ENCODE results near the gene PRCC. TPM values are rescaled to one million over a fixed set of nuclear protein-coding genes. Genes with fewer than 3 reads are reported as not detected.

Gene PRCC
- total RNA-seq, 1 experiment from 2014 or later = 40.3 TPM

- peak; percentile 78 for DNase-seq (ENCODE audit: low spot score)
Observed at GRCh38 chr1:156796340-156797097, 29.2 kb downstream of the PRCC start.

- DNase-seq (ENCODE audit: low spot score) = peak; percentile 80
Observed at GRCh38 chr1:156797212-156797871, 30.0 kb downstream of the PRCC start.

GRCh38 chr1:156801409-156802121, 34.2 kb downstream of the PRCC start:
- DNase-seq (ENCODE audit: low spot score) = no peak

GRCh38 chr1:156802421-156802935, 35.1 kb downstream of the PRCC start:
- no peak for DNase-seq (ENCODE audit: low spot score)

GRCh38 chr1:156803086-156803851, 35.9 kb downstream of the PRCC start:
- DNase-seq (ENCODE audit: low spot score) = no peak

DNA sequence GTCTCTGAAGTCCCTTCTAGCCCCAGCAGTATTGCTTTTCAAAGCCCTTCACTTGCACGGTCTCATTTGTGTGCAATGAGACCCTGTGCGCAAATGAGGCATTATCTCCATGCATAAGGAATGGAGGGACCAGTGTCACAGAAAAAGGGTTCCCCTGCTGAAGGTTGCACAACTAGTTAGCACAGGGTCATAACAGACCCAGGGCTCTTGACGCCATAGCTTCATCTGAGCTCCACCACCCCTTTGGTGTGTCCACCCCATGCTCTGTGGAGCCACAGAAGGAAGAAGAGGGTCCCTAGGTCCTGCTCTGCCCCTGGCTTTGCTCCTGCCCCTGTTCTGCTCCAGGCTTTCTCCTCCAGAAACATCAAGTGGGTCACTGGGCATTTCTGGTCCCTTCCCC, 36.7 kb downstream of the PRCC start:
- no peak for DNase-seq (ENCODE audit: low spot score)

DNA sequence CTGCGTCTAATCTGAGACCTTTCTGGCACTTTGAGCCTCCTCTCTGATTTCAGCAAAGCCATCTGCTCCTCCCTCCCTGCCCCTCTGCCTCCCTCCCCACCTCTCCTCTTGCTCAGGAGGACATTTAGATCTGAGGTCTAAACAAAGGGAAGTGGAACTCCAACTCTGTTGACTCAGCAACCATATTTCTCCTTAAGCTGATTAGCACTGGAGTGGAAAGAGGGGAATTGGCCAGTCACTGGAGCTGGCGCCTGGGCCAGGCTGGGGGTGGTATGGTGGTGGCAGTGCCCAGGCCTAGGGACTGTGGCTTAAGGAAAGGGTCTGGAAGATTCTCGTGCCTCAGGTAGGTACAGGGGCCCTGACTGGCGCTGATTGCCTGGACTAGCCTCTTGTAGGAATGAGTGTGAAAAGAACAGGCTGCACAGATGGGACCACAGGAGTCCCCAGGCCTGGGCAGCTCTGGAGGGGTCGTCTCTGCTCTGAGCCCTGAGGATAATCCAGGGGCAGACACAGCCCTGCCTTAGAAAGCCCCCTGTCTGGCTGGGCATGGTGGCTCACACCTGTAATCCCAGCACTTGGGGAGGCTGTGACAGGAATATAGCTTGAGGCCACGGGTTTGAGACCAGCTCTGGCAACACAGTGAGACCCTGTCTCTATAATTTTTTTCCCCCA, 37.4 kb downstream of the PRCC start:
- peak; percentile 43 for DNase-seq (ENCODE audit: low spot score)

DNA sequence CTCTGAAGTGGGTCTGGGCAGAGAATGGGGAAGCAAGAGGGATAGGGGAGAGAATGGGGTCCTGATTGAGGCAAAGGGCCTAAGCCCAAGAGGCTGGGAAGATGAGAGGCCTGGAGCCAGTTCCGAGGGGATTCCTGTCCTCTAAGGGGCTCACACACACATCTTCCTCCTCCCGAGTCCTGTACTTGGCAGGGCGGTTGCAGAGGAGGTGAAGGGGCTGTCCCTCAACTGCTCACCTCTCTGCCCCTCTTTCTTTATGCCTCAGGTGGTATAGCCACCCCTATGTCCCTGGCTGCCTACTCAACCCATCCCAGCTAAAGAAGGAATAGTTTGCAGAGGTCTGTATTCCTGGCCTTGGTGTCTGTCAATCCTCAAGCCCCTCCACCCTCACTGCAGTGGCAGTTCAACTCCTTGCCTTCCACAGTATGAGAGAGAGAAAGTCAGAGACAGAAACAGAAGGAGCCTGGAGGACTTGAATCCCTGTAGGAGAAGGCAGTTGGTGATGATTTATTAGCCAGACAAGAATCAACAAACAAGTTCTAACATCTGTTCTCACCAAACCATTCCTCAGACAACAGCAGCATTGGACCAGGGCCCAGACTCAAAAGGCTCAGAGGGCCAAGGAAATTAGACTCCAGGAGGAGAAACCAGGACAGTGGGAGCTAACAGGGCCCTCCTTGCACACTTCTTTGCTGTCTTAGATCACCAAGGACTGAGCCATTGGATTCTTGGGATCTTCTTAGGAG, 38.6 kb downstream of the PRCC start:
- DNase-seq (ENCODE audit: low spot score) = peak; percentile 46

GRCh38 chr1:156806512-156807440, 39.4 kb downstream of the PRCC start:
- no peak for DNase-seq (ENCODE audit: low spot score)

GRCh38 chr1:156807627-156808026, 40.3 kb downstream of the PRCC start:
- no peak for DNase-seq (ENCODE audit: low spot score)

DNA sequence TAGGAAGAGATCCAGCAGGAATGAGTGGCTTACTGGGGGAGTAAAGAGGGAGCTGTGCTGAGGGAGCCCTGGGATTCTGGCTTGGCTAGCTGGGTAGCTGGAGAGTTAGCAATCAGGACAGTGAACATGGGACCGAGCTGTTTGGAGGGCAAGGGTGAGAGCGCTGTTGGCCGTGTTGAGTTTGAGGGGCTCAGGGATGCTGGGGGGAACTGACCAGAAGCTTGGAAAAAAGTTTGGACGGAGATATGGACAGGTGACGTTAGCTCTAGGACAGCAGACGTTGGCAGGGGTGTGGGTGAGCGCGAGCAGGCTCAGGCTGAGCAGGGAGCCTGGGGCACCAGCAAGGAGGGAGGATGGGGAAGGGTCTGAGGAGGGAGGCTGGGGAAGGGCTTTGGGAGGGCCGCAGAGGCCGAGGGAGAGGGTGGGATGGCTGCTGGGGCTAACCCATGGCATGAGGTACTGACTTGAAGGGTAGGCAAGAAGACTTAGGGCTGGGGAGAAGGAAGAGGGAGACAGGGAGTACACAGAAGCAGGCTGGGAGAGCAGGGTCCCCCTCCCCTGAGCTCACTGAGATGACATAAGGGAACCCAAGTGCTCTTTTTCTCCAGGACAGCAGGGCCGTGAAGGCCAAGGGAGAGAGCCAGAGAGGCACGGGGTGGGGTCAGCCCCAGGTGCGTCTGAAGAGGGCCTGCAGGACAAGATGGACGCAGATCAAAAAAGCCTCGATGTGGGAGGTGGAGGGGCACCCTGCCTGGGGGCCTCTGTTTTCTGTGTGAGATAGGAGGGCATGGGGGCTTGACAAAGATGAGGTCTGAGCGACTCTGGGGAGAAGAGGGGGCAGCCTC, 41.1 kb downstream of the PRCC start:
- no peak for DNase-seq (ENCODE audit: low spot score)

GRCh38 chr1:156809281-156809680, 41.9 kb downstream of the PRCC start:
- no peak for DNase-seq (ENCODE audit: low spot score)

GRCh38 chr1:156809711-156810366, 42.5 kb downstream of the PRCC start:
- DNase-seq (ENCODE audit: low spot score) = no peak

GRCh38 chr1:156811168-156811567, 43.8 kb downstream of the PRCC start:
- no peak for DNase-seq (ENCODE audit: low spot score)

DNA sequence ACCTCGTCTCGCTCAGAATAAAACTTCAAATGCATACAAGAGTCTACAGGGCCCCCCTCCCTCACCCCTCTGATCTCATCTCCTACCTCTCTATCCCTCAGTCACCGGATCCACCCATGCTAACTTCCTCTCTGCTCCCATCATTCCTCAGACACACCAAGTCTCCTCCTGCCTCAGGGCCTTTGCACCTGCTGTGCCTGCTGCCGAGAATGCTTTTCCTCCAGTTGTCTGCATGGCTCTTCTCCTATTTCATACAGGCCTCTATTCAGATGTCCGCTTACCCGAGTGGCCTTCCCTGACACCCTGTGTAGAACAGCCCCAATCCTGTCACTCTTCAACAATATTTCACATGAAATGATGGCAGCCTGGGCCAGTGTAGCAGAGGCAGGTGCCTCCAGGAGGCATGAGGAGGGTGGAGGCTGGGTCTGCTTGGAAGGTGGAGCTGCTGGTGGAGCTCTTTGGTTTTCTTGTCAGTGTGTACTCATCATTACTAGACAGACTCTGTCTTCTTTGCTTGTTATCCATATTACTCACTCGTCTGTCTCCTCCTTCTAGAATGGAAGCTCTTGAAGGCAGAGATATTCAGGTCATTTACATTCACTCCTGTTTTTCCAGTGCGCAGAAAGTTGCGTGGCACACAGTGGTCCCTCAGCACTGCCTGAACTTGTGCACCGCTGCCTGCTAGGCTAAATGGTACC, 45.1 kb downstream of the PRCC start:
- no peak for DNase-seq (ENCODE audit: low spot score)

DNA sequence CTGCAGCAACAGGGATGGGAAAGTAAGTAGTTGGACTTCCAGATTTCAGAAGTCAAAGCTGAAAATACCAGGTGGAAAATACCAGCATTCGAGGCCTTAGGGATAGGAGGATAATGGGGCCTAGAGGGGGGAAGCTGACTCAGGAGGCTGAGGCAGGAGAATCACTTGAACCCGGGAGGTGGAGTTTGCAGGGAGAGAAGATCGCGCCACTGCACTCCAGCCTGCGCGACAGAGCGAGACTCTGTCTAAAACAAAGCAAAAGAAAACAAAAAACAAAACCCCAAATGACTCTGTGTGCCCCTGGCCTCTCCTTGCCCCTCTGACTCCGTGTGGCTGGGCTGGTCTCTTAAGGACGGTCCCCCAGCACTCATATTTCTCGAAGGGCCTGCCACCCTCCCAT, 46.0 kb downstream of the PRCC start:
- DNase-seq (ENCODE audit: low spot score) = no peak

All from A172 (cell line).